Measurements from ENCODE around the gene KLHL40. TPM values are rescaled to one million over a fixed set of nuclear protein-coding genes. Genes with fewer than 3 reads are reported as not detected.

KLHL40 gene
- total RNA-seq, 1 experiment from 2014 or later: not detected

- H3K4ac ChIP-seq (ENCODE audit: low read depth, low read length): no peak overlapping the region
- Mint-ChIP-seq H3K27ac (peak overlapping the region in 1 of 3 experiments; percentile 67; a peak in 1 of 7 replicates), H3K4me1 (peaks cover 48 to 49% of the 10 kb centered on the region in 2 experiments), H3K9me3 (peaks cover 0 to 3% of the 10 kb centered on the region in 2 experiments; a peak in 2 of 5 replicates), H3K36me3 (ENCODE audit: insufficient read depth in 1 of 3, low read depth in 3 of 3) (no peaks in the 10 kb centered on the region), H3K4me3 (no peak overlapping the region), H3K27me3 (ENCODE audit: low read depth) (peaks cover 5% of the 10 kb centered on the region)
- no peaks in the 10 kb centered on the region for H3K79me1 ChIP-seq (ENCODE audit: insufficient read depth, low read depth, low read length, poor library complexity, severe bottlenecking)
- H3K23me2 ChIP-seq (ENCODE audit: insufficient read length, low read depth, low read length, poor library complexity, severe bottlenecking): no peaks in the 10 kb centered on the region
- H3K9ac ChIP-seq (ENCODE audit: extremely low read depth, insufficient read length, low read length): no peak overlapping the region
- H2BK12ac ChIP-seq (ENCODE audit: insufficient read length, low read depth, low read length): no peak overlapping the region
- H4K8ac ChIP-seq (replicated peaks; ENCODE audit: insufficient read length, low read depth, low read length): no peak overlapping the region
- H3K79me2 ChIP-seq (ENCODE audit: insufficient read depth, low read length): no peaks in the 10 kb centered on the region
- H4K91ac ChIP-seq (ENCODE audit: insufficient read length, low read depth, low read length): no peak overlapping the region
- H3T11ph ChIP-seq (ENCODE audit: low read length): no peak overlapping the region
- no peak overlapping the region for H3K56ac ChIP-seq (ENCODE audit: insufficient read length, low read depth, low read length)
- no CpG with 5 or more reads among the region's 6 CpGs for WGBS (ENCODE audit: extremely low coverage, insufficient read length, low lambda C conversion rate)
- TF ChIP-seq, protein P1, sequence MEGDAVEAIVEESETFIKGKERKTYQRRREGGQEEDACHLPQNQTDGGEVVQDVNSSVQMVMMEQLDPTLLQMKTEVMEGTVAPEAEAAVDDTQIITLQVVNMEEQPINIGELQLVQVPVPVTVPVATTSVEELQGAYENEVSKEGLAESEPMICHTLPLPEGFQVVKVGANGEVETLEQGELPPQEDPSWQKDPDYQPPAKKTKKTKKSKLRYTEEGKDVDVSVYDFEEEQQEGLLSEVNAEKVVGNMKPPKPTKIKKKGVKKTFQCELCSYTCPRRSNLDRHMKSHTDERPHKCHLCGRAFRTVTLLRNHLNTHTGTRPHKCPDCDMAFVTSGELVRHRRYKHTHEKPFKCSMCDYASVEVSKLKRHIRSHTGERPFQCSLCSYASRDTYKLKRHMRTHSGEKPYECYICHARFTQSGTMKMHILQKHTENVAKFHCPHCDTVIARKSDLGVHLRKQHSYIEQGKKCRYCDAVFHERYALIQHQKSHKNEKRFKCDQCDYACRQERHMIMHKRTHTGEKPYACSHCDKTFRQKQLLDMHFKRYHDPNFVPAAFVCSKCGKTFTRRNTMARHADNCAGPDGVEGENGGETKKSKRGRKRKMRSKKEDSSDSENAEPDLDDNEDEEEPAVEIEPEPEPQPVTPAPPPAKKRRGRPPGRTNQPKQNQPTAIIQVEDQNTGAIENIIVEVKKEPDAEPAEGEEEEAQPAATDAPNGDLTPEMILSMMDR (conservative IDR thresholded peaks at IDR 0.05): no peak
- no peaks in the 10 kb centered on the region for H4K20me1 ChIP-seq (ENCODE audit: control insufficient read depth, insufficient read depth, insufficient read length)
- H2AK5ac ChIP-seq (ENCODE audit: insufficient read length, low read length): no peak overlapping the region
- H2BK15ac ChIP-seq (ENCODE audit: low read depth, low read length): no peak overlapping the region
- H3K27me3 ChIP-seq (ENCODE audit: insufficient read depth, low read length): no peaks in the 10 kb centered on the region
- peaks cover 9% of the 10 kb centered on the region; the same call in 1 of the 2 replicates for H3K4me1 ChIP-seq (ENCODE audit: insufficient read depth, low read length)
- no peak overlapping the region for H4K5ac ChIP-seq (ENCODE audit: insufficient read length, low read depth, low read length)
- no peak overlapping the region for H3K18ac ChIP-seq (ENCODE audit: insufficient read length, low read depth, low read length)
- H3K4me2 ChIP-seq (ENCODE audit: insufficient read depth, insufficient read length, low read length): no peak overlapping the region
- no peaks in the 10 kb centered on the region for H3K9me3 ChIP-seq (ENCODE audit: control insufficient read depth, low read depth, low read length)
- no peak overlapping the region for H3K14ac ChIP-seq (ENCODE audit: insufficient read depth, low read length)
- H2BK20ac ChIP-seq (ENCODE audit: low read depth, low read length, poor library complexity, severe bottlenecking): no peak overlapping the region
- H2AFZ ChIP-seq (ENCODE audit: low read length): no peak overlapping the region
- no peak overlapping the region for H3K23ac ChIP-seq (ENCODE audit: insufficient read length, low read depth, low read length)
- no peak overlapping the region for H2BK120ac ChIP-seq (ENCODE audit: low read depth, low read length, poor library complexity, severe bottlenecking)
- H3K27ac ChIP-seq (ENCODE audit: insufficient read length, low read depth, low read length): no peak overlapping the region
- peak; percentile 27 for DNase-seq
- H2BK5ac ChIP-seq (ENCODE audit: insufficient read length, low read length): no peak overlapping the region
These were observed 49.0 kb downstream of the KLHL40 start for GRCh38 chr3:42734263-42734860.

All from H9 (cell line).